ENCODE results near the gene YIPF2. TPM values are rescaled to one million over a fixed set of nuclear protein-coding genes. Genes with fewer than 3 reads are reported as not detected.

YIPF2 gene
- total RNA-seq, 6 experiments from 2014 or later = 23.5 to 46.1 (median 31.4) TPM

DNA sequence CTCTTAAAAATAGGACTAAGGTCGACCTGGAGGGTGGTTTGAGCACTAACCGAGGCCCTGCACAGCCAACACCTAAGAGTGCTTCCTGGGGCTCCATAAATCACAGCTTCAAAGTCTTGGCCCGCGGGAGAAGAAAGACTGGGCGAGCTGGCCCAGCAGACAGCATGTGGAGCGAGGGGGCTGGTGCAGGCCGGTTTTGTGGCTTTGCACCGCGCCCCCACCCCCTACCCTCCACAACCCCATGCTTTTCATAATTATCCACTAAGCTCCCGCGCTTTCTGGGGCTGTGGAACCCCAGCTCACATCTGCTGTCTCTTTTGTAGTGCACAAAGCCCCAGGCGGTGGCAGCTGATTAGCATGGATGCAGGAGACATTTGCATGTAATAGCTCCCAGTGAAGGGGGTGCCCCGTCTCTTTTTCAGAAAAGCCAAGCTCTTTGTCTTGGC, 40.0 kb downstream of the YIPF2 start:
- Histone ChIP-seq H3K9me3 (no peaks in the 10 kb centered on the region), H3K27ac (no peak overlapping the region), H3K4me1 (no peaks in the 10 kb centered on the region), H3K4me3 (no peak overlapping the region), H3K27me3 (no peaks in the 10 kb centered on the region), H3K36me3 (no peaks in the 10 kb centered on the region)
- intact Hi-C loops (cut with DNase I) = no loop called here
- no peak for TF ChIP-seq POLR2A (IDR thresholded peaks at IDR 0.05)
- TF ChIP-seq, protein P1, sequence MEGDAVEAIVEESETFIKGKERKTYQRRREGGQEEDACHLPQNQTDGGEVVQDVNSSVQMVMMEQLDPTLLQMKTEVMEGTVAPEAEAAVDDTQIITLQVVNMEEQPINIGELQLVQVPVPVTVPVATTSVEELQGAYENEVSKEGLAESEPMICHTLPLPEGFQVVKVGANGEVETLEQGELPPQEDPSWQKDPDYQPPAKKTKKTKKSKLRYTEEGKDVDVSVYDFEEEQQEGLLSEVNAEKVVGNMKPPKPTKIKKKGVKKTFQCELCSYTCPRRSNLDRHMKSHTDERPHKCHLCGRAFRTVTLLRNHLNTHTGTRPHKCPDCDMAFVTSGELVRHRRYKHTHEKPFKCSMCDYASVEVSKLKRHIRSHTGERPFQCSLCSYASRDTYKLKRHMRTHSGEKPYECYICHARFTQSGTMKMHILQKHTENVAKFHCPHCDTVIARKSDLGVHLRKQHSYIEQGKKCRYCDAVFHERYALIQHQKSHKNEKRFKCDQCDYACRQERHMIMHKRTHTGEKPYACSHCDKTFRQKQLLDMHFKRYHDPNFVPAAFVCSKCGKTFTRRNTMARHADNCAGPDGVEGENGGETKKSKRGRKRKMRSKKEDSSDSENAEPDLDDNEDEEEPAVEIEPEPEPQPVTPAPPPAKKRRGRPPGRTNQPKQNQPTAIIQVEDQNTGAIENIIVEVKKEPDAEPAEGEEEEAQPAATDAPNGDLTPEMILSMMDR (IDR thresholded peaks at IDR 0.05) = no peak
- ATAC-seq (no peak), DNase-seq (no peak)
- WGBS (ENCODE audit: insufficient coverage, low coverage, low lambda C conversion rate, missing lambda C conversion rate) = 96% methylated on average over 4 of the region's 13 CpGs

- 92% methylated on average over 4 of the region's 9 CpGs for WGBS (ENCODE audit: insufficient coverage, low coverage, low lambda C conversion rate, missing lambda C conversion rate)
- no peaks in the 10 kb centered on the region for H3K27me3 ChIP-seq
- ATAC-seq = no peak
- H3K27ac ChIP-seq = no peak overlapping the region
- H3K4me1 ChIP-seq = no peaks in the 10 kb centered on the region
- intact Hi-C loops (cut with DNase I) = no loop called here
- H3K4me3 ChIP-seq = no peak overlapping the region
- H3K9me3 ChIP-seq = no peaks in the 10 kb centered on the region
- TF ChIP-seq POLR2A (IDR thresholded peaks at IDR 0.05) = no peak
- TF ChIP-seq, protein P1 (IDR thresholded peaks at IDR 0.05) = no peak
- DNase-seq = no peak
- H3K36me3 ChIP-seq = no peaks in the 10 kb centered on the region
These were observed 40.6 kb downstream of the YIPF2 start for GRCh38 chr19:10887616-10888367.

DNA sequence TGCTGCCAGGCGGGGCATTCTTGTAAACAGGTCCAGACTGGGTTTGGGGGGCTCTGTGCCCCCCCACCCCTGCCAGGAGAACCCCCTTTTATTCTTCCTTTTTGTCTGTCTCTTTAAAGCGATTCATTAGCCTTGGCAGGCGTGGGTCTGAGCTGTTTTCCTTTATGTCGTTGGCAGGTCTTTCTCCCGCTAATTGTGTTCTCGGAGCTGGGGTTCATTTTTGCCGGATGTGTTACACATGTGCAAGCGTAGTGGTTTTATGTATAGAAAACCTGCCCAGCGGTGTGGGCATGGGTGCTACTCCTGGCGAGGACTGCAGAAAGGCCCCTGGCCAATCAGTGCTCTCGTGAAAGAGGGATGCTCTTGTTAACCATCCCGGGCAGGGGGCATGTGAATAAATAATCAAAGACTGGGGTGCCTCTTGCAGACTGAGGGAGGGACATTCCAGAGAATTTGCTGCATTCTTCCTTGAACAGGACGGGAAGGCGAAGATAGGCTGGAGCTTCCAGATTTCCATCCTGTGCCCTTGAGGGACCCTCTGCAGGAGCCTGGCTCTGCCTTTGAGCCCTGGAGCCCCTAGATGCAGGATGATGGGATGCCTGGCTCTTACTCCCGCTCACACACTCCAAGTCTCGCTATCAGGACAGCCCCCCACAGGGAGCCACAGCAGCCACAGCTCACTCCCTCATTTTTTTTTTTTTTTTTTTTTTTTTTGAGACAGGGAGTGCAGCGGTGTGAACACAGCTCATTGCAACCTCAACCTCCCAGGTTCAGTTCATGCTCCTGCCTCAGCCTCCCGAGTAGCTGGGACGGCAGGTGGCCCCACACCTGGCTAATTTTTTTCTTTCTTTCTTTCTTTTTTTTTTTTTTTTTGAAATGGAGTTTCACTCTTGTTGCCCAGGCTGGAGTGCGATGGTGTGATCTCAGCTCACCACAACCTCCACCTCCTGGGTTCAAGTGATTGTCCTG, 43.0 kb downstream of the YIPF2 start:
- no peak overlapping the region for H3K4me3 ChIP-seq
- no peaks in the 10 kb centered on the region for H3K36me3 ChIP-seq
- ATAC-seq (no peak), DNase-seq (no peak)
- no peak overlapping the region for H3K27ac ChIP-seq
- WGBS (ENCODE audit: insufficient coverage, low coverage, low lambda C conversion rate, missing lambda C conversion rate) = 77% methylated on average over 15 of the region's 20 CpGs
- peaks cover 0 to 18% (median 9%) of the 10 kb centered on the region in 4 donors for H3K4me1 ChIP-seq
- TF ChIP-seq, protein P1 (IDR thresholded peaks at IDR 0.05) = no peak
- no peak for TF ChIP-seq POLR2A (IDR thresholded peaks at IDR 0.05)
- intact Hi-C loops (cut with DNase I) = no loop called here
- H3K9me3 ChIP-seq = no peaks in the 10 kb centered on the region
- H3K27me3 ChIP-seq = no peaks in the 10 kb centered on the region

GRCh38 chr19:10884274-10884673, 44.2 kb downstream of the YIPF2 start:
- TF ChIP-seq, protein P1 (IDR thresholded peaks at IDR 0.05) = no peak
- no peak for TF ChIP-seq POLR2A (IDR thresholded peaks at IDR 0.05)
- WGBS (ENCODE audit: insufficient coverage, low coverage, low lambda C conversion rate, missing lambda C conversion rate) = 100% methylated on average over 2 of the region's 2 CpGs
- Histone ChIP-seq H3K27me3 (no peaks in the 10 kb centered on the region), H3K27ac (no peak overlapping the region), H3K36me3 (no peaks in the 10 kb centered on the region), H3K4me1 (peaks cover 0 to 28% (median 15%) of the 10 kb centered on the region in 4 donors), H3K9me3 (no peaks in the 10 kb centered on the region), H3K4me3 (no peak overlapping the region)
- DNase-seq (no peak), ATAC-seq (no peak)
- intact Hi-C loops (cut with DNase I) = no loop called here

Data from right lobe of liver (tissue), 6 donors.